Measurements from ENCODE around the gene CAVIN2.

The CAVIN2 gene

GRCh38 chr2:191835100-191835499, 11.8 kb downstream of the CAVIN2 start:
- no peak overlapping the region for H3K4me3 ChIP-seq (ENCODE audit: low read length)
- DNase-seq (ENCODE audit: low read depth): no peak
- TF ChIP-seq, protein P1, sequence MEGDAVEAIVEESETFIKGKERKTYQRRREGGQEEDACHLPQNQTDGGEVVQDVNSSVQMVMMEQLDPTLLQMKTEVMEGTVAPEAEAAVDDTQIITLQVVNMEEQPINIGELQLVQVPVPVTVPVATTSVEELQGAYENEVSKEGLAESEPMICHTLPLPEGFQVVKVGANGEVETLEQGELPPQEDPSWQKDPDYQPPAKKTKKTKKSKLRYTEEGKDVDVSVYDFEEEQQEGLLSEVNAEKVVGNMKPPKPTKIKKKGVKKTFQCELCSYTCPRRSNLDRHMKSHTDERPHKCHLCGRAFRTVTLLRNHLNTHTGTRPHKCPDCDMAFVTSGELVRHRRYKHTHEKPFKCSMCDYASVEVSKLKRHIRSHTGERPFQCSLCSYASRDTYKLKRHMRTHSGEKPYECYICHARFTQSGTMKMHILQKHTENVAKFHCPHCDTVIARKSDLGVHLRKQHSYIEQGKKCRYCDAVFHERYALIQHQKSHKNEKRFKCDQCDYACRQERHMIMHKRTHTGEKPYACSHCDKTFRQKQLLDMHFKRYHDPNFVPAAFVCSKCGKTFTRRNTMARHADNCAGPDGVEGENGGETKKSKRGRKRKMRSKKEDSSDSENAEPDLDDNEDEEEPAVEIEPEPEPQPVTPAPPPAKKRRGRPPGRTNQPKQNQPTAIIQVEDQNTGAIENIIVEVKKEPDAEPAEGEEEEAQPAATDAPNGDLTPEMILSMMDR (conservative IDR thresholded peaks at IDR 0.05; ENCODE audit: low read depth, low read length): no peak

GRCh38 chr2:191833356-191833755, 13.5 kb downstream of the CAVIN2 start:
- H3K4me3 ChIP-seq (ENCODE audit: low read length): no peak overlapping the region
- TF ChIP-seq, protein P1 (conservative IDR thresholded peaks at IDR 0.05; ENCODE audit: low read depth, low read length): no peak
- no peak for DNase-seq (ENCODE audit: low read depth)

DNA sequence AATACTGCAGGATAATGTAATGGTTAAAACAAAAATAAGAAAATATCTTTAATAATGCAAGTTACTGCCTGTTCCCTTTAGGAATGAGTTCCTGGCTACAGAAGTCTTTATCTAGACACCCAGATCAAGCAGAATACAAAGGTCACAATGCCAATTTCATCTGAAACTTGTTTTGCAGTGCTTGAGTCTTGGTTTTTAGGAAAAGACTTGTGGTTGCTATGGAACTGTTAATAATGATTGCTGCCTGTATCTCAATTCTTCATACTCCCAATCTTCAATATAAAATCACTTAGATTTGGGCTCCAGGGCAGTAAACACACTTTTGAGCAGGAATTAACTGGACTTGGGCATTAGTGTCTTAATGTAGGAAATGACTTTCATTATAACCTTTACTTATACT, 14.2 kb downstream of the CAVIN2 start:
- no peak overlapping the region for H3K4me3 ChIP-seq (ENCODE audit: low read length)
- TF ChIP-seq, protein P1 (conservative IDR thresholded peaks at IDR 0.05; ENCODE audit: low read depth, low read length): no peak
- no peak for DNase-seq (ENCODE audit: low read depth)

DNA sequence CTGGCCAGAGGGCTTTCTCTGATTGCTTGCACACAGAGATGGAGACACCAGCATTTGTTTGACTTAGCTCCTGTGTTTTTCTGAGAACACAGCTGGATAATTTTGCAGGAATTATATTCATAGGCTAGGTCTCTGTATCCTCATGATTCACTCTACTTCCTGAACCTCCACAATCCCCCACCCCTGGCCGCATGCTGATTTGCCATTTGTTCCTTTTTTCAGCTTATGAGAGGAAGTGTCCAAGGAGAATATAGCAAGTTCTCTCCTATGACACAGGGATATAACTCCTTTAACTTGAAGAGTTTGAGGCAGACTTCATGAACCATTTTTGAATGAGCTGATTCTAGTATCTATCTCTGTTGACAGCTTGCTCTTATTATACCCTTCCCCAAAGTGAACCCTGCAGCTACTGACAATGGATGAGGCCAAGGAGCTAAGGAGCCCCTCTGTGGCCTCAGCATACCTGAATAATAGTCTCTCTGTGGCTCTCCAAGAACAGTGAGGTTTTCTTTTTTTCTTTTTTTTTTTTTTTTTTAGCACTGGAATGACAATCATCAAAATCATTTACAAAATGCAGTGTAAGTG, 15.4 kb downstream of the CAVIN2 start:
- H3K4me3 ChIP-seq (ENCODE audit: low read length): no peak overlapping the region
- no peak for DNase-seq (ENCODE audit: low read depth)
- TF ChIP-seq, protein P1 (conservative IDR thresholded peaks at IDR 0.05; ENCODE audit: low read depth, low read length): no peak

- H3K4me3 ChIP-seq (ENCODE audit: low read length): no peak overlapping the region
- DNase-seq (ENCODE audit: low read depth): no peak
- TF ChIP-seq, protein P1 (conservative IDR thresholded peaks at IDR 0.05; ENCODE audit: low read depth, low read length): no peak
Measured at GRCh38 chr2:191824398-191824797, 22.5 kb downstream of the CAVIN2 start.

- TF ChIP-seq, protein P1 (conservative IDR thresholded peaks at IDR 0.05; ENCODE audit: low read depth, low read length): no peak
- no peak overlapping the region for H3K4me3 ChIP-seq (ENCODE audit: low read length)
- DNase-seq (ENCODE audit: low read depth): no peak
Measured at GRCh38 chr2:191821078-191821477, 25.8 kb downstream of the CAVIN2 start.

- H3K4me3 ChIP-seq (ENCODE audit: low read length): no peak overlapping the region
- DNase-seq (ENCODE audit: low read depth): no peak
- TF ChIP-seq, protein P1 (conservative IDR thresholded peaks at IDR 0.05; ENCODE audit: low read depth, low read length): no peak
Measured at GRCh38 chr2:191818725-191819350, 28.1 kb downstream of the CAVIN2 start.

Measured in retinal pigment epithelial cell (primary cell).